HL-60 (cell line): ENCODE measurements around the gene NOXRED1.
"Not testable (repeated sequence)": the region's sequence is repeated elsewhere in the genome, so short reads cannot be mapped to it uniquely, and the experiment has no call there.

Source experiments
- DNase-seq, 2 experiments: peaks; one replicate each; pipeline ENCODE4 v3.0.0-alpha.2; 2010 to 2020; ENCODE audit warnings: low read depth in 1 of 2, low spot score in 1 of 2
- H3K27ac ChIP-seq: fragments of 250-450 bp; sonication (Bioruptor Pico); replicated peaks from 2 replicates; pipeline ENCODE4 v1.5.1; 2020; ENCODE audit warnings: mild to moderate bottlenecking, moderate library complexity
- H3K27me3 ChIP-seq: fragments of 250-450 bp; sonication (Bioruptor Pico); 2 replicates; pipeline ENCODE4 v1.5.1; 2021; ENCODE audit warnings: mild to moderate bottlenecking, moderate library complexity; ENCODE audit not compliant: insufficient read depth, poor library complexity, severe bottlenecking
- H3K4me3 ChIP-seq: replicated peaks from 2 replicates; pipeline ENCODE4 v1.5.1; 2011; ENCODE audit warnings: mild to moderate bottlenecking, control low read depth, low read length; ENCODE audit not compliant: insufficient read depth
- CTCF ChIP-seq: IDR thresholded peaks from one replicate; pipeline ENCODE4 v1.5.1; 2011; ENCODE audit warnings: low read length, control low read depth, inconsistent platforms; ENCODE audit not compliant: insufficient read depth
- GABPA ChIP-seq: IDR thresholded peaks from 2 replicates; pipeline ENCODE4 v1.6.1; 2012; ENCODE audit warnings: low read depth
- POLR2AphosphoS5 ChIP-seq: IDR thresholded peaks from 2 replicates; pipeline ENCODE4 v1.6.1; 2012; ENCODE audit warnings: low read depth
- REST ChIP-seq: IDR thresholded peaks from 2 replicates; pipeline ENCODE4 v1.6.1; 2012; ENCODE audit warnings: low read depth; ENCODE audit not compliant: insufficient replicate concordance
- SPI1 ChIP-seq: IDR thresholded peaks from 2 replicates; pipeline ENCODE4 v1.6.1; 2012; ENCODE audit warnings: low read depth, mild to moderate bottlenecking, borderline replicate concordance

Gene NOXRED1

GRCh38 chr14:77424862-77425261, 1.5 kb upstream of the NOXRED1 start:
- no peaks in the 10 kb centered on the region for H3K27me3 ChIP-seq
- no peak overlapping the region for H3K4me3 ChIP-seq
- no peak for TF ChIP-seq POLR2AphosphoS5
- H3K27ac ChIP-seq: no peak overlapping the region
- DNase-seq: no peak

GRCh38 chr14:77421201-77421600, 2.1 kb downstream of the NOXRED1 start:
- Histone ChIP-seq H3K4me3 (no peak overlapping the region), H3K27ac (no peak overlapping the region), H3K27me3 (no peaks in the 10 kb centered on the region)
- TF ChIP-seq SPI1 (no peak), POLR2AphosphoS5 (no peak), GABPA (no peak), REST (no peak), CTCF (no peak)
- no peak for DNase-seq

GRCh38 chr14:77416836-77417235, 6.5 kb downstream of the NOXRED1 start:
- no peak for DNase-seq
- no peak overlapping the region for H3K27ac ChIP-seq
- no peak for TF ChIP-seq SPI1
- no peak for TF ChIP-seq POLR2AphosphoS5
- TF ChIP-seq GABPA: no peak
- TF ChIP-seq CTCF: no peak
- TF ChIP-seq REST: no peak
- no peak overlapping the region for H3K4me3 ChIP-seq
- no peaks in the 10 kb centered on the region for H3K27me3 ChIP-seq

- not testable (repeated sequence) for H3K4me3 ChIP-seq, H3K27ac ChIP-seq, DNase-seq, H3K27me3 ChIP-seq
These were observed 7.2 kb downstream of the NOXRED1 start for GRCh38 chr14:77416098-77416497.

- not testable (repeated sequence) for DNase-seq, H3K27ac ChIP-seq, H3K4me3 ChIP-seq, H3K27me3 ChIP-seq
These were observed 7.8 kb downstream of the NOXRED1 start for GRCh38 chr14:77415403-77416030.
